Ishikawa (cell line): Measurements from ENCODE around the gene ANKFY1.
A peak's percentile ranks its signal among the peaks of the same experiment; 100 is the strongest.

Experiments
- CEBPB ChIP-seq: IDR thresholded peaks from 2 replicates; pipeline ENCODE4 v1.6.1; 2012
- CREB1 ChIP-seq: IDR thresholded peaks from 2 replicates; pipeline ENCODE4 v1.6.1; 2012; ENCODE audit warnings: low read depth
- EGR1 ChIP-seq: IDR thresholded peaks from 2 replicates; pipeline ENCODE4 v1.6.1; 2012
- EP300 ChIP-seq: IDR thresholded peaks from 2 replicates; pipeline ENCODE4 v1.6.1; 2012; ENCODE audit warnings: borderline replicate concordance
- FOXM1 ChIP-seq: IDR thresholded peaks from 2 replicates; pipeline ENCODE4 v1.6.1; 2012; ENCODE audit warnings: low read depth, borderline replicate concordance
- MAX ChIP-seq: IDR thresholded peaks from 2 replicates; pipeline ENCODE4 v1.6.1; 2012
- NFIC ChIP-seq: IDR thresholded peaks from 2 replicates; pipeline ENCODE4 v1.6.1; 2012
- RAD21 ChIP-seq: IDR thresholded peaks from 2 replicates; pipeline ENCODE4 v1.6.1; 2012; ENCODE audit warnings: low read depth
- REST ChIP-seq: IDR thresholded peaks from 2 replicates; pipeline ENCODE4 v1.6.1; 2012; ENCODE audit warnings: low read depth, mild to moderate bottlenecking
- TAF1 ChIP-seq: IDR thresholded peaks from 2 replicates; pipeline ENCODE4 v1.6.1; 2012; ENCODE audit warnings: low read depth, mild to moderate bottlenecking
- TCF12 ChIP-seq: IDR thresholded peaks from 2 replicates; pipeline ENCODE4 v1.6.1; 2012; ENCODE audit warnings: low read depth
- TEAD4 ChIP-seq: IDR thresholded peaks from 2 replicates; pipeline ENCODE4 v1.6.1; 2012
- USF1 ChIP-seq: IDR thresholded peaks from 2 replicates; pipeline ENCODE4 v1.6.1; 2012
- YY1 ChIP-seq: IDR thresholded peaks from 2 replicates; pipeline ENCODE4 v1.6.1; 2012; ENCODE audit warnings: low read depth
- ZBTB7A ChIP-seq: IDR thresholded peaks from 2 replicates; pipeline ENCODE4 v1.6.1; 2012; ENCODE audit warnings: low read depth

ANKFY1 gene

DNA sequence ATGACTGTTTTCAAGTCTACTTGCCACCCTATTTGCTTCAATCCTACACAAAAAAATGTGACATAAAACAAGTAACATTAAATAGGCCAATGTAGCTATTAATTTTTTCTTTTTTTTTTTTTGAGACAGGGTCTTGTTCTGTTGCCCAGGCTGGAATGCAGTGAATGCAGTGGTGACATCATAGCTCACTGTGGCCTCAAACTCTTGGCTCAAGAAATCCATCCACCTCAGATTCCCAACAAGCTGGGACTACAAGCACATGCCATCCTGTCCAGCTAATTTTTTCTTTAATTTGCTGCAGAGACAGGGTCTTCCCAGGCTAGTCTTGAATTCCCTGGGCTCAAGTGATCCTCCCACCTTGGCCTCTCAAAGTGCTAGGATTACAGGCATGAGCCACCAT, 29.4 kb downstream of the ANKFY1 start:
- TF ChIP-seq EGR1 = no peak
- TF ChIP-seq REST = no peak
- no peak for TF ChIP-seq RAD21
- no peak for TF ChIP-seq YY1
- no peak for TF ChIP-seq MAX
- TF ChIP-seq TCF12 = no peak
- TF ChIP-seq ZBTB7A = no peak
- no peak for TF ChIP-seq TAF1
- no peak for TF ChIP-seq EP300

- TF ChIP-seq TAF1 = no peak
- TF ChIP-seq CREB1 = no peak
Observed at GRCh38 chr17:4233668-4234258, 30.0 kb downstream of the ANKFY1 start.

DNA sequence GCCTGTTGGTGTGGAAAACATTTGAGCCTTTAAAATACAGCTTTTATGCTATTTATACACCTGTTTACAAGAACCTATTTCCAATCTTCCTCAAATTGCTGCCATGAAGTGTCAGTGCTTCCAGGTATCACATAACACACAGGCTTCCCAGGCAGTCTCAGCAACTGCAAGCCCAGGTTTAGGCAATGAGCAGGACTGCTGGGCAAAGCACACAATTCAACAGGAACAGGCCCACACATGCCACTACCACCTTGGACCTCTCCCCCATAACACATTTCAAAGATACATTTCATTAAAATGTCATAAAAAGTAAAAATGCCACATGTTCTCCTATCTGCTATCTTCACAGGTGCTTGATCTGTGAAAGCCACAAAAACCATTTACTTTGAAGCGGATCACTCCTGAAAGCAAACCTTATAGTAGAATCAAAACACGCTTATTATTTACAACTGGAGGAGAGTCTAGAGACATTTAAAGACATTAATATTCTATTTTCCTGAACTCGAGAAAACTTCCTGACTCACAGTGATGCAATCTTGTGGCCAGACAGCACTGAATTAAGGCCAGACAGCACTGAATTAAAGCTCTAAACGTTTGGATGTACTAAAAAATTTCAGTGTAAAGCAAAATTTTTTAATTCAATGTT, 31.5 kb downstream of the ANKFY1 start:
- TF ChIP-seq TAF1 (no peak), EGR1 (no peak), CREB1 (no peak), ZBTB7A (no peak), EP300 (no peak), FOXM1 (no peak), USF1 (no peak), YY1 (no peak), TEAD4 (no peak), TCF12 (no peak), RAD21 (no peak), CEBPB (no peak), MAX (no peak), NFIC (no peak), REST (no peak)

GRCh38 chr17:4229627-4230541, 33.9 kb downstream of the ANKFY1 start:
- no peak for TF ChIP-seq TCF12
- no peak for TF ChIP-seq YY1
- TF ChIP-seq TEAD4 = peak; percentile 76
- no peak for TF ChIP-seq EP300
- no peak for TF ChIP-seq EGR1

DNA sequence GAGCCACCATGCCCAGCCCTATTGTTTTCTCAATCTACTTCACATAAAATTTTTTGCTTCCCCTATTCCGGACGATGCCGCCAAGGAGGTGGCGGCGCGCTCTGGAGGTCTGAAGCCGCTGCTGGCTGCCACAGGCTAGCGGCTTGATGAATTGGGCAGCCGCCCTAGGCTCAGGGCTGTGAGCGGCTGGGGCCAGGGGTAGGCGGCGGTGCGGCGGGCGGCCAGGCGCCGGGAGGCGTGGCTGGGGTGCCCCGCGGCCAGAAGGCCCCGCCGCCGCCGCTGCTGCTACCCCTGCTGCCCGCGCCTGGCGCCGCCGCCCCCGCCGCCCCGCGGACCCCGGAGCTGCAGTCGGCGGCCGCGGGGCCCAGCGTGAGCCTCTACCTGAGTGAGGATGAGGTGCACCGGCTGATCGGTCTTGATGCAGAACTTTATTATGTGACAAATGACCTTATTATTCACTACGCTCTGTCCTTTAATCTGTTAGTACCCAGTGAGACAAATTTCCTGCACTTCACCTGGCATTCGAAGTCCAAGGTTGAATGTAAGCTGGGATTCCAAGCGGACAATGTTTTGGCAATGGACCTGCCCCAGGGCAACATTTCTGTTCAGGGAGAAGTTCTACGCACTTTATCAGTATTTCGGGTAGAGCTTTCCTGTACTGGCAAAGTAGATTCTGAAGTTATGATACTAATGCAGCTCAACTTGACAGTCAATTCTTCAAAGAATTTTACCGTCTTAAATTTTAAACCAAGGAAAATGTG, 41.7 kb downstream of the ANKFY1 start:
- no peak for TF ChIP-seq REST
- no peak for TF ChIP-seq YY1
- no peak for TF ChIP-seq CEBPB
- TF ChIP-seq ZBTB7A = no peak
- TF ChIP-seq TAF1 = no peak
- no peak for TF ChIP-seq FOXM1
- no peak for TF ChIP-seq RAD21
- no peak for TF ChIP-seq TEAD4
- TF ChIP-seq TCF12 = no peak
- TF ChIP-seq EP300 = no peak
- no peak for TF ChIP-seq NFIC
- no peak for TF ChIP-seq EGR1
- no peak for TF ChIP-seq CREB1
- no peak for TF ChIP-seq MAX
- no peak for TF ChIP-seq USF1
